NCI-H1417 treated with DMSO at 0.1 percent for 48 hours (cell line): ENCODE results near the gene MAPRE3.
A peak's percentile ranks its signal among the peaks of the same experiment; 100 is the strongest.

Source experiments
- DNase-seq: peaks from one replicate; lab custom pipeline; 2025; lab: John Stamatoyannopoulos, UW

Gene MAPRE3

DNA sequence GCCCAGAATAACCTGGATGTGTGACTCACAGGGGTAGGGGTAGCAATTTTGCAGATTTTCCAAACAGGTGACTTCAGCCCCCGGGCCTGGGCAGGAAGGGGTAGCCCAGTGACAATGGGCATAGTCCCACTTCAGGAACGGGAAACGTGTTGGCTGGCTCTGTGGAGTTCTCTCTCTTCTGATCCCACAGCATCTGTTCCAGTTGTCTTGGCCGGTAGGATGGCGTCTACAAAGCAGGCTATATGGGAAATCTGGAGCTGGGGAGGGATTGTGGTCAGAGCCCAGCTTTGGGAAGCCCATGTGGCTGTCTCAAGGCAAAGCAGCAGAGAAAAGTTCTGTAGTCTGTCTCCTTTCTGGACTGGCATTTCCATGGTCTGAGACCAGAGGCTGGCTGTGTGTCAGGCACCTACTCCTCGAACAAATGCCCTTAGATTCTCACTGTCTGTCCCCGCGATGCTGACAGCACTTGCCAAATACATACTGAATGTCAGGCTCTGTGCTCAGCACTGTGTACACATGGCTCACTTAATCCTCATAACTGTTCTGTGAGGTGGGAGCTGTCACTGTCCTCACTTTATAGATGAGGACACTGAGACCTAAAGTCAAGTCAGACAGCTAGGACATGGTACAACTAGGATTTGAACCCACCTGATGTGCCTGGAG is 44.5 kb downstream of the MAPRE3 start:
- no peak for DNase-seq

DNA sequence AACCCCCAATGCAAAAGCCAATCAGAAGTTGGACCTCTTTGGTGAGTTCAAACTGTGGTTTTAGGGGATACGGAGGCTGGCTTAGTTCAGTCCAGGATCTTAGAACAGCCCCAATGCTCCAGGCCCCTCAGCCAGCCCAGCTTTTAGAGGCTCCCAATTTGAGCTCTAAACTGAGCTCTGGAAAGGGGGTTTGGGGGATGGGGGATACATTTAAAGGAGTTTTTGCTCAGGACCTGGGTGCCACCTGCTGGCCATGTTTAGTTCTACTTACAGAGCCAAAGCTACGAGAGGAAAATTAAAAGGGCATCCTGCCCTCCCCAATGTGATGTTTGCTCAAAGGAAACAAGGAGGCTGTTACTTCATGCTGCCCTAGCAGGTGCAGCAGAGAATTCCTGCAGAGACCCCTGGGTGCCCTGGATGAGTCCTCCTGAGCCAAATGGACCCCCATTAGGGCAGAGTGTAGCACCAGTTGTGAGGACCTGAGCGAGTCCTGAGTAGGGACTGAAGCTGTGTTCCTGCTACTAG is 46.4 kb downstream of the MAPRE3 start:
- DNase-seq = peak; percentile 21

DNA sequence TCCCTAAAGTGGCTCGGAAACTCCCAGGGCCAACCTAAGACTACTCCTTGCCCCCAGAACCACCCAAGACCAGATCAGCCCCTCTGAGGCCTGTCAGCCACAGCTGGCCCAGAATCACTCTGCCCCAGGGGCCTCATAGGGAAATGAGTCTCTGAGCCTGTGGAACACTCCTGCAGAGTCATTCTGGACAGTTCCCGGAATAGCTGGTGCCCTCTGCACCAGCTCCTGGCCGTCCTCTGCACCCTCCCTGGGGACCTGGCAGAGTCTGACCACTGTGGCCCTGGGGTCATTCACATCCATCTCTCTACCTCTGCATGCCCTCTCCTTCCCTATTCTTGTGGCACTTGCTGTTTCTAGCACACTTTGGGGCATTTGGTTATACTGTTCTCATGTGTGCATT is 47.7 kb downstream of the MAPRE3 start:
- no peak for DNase-seq

DNA sequence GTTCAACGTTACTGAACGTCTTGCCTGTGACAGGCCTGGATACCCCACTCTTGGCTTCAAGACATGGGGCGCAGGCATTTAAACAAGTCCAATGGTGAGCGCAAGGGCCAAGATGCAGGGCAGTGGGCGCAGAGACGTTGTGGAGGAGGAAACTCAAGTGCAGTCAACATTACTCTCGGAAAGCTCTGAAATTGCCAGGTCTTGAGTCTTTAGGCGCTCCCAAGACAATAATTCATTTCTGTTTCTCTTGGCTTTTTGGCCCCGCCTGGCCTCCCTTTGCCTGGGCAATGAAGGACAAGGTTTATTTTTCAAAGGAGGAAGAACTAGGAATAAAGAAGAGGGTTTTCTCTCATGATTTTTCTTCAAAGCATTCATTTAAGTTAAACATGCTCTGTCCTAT is 49.0 kb downstream of the MAPRE3 start:
- DNase-seq = no peak

DNA sequence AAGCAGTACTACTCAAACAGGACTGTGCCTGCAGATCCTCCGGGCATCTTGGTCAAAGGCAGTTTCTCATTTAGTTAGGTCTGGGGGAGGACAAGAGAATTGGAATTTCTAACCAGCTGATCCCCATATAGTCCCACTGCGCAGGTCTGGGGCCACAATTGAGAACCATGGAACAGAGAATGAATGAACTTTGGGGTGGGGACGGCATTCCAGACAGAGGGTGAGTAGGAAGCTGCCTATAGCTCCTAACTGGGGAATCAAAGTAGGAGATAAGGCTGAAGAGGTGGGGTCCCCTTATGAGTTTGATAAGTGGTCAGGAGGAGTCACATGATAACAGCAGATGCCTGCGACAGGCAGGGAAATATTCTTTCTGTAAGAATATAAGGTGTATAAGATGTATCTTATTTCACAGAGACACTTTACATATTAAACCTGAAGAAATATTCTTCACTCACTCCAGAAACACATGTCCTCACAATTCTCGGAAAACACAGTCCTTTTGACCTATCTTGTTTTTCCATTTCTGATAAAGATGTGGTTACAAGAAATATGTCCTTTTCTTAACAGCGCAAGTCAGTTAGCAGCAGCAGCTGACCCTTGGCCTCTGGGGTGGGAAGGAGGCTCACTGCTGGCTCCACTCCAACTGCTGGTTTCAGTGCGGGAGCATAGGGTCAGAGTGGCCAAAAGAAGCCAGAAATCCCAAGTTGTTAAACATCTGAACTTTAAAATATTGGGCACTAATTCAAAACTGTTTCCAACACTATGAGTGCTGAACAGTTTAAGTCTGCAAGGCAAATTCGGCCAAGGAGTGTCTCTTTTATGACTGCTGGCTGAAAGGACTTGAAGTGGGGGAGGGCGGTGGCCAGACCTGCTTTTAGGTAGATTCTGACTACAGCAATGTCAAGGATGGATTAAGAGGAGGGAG is 49.8 kb downstream of the MAPRE3 start:
- DNase-seq = no peak

DNA sequence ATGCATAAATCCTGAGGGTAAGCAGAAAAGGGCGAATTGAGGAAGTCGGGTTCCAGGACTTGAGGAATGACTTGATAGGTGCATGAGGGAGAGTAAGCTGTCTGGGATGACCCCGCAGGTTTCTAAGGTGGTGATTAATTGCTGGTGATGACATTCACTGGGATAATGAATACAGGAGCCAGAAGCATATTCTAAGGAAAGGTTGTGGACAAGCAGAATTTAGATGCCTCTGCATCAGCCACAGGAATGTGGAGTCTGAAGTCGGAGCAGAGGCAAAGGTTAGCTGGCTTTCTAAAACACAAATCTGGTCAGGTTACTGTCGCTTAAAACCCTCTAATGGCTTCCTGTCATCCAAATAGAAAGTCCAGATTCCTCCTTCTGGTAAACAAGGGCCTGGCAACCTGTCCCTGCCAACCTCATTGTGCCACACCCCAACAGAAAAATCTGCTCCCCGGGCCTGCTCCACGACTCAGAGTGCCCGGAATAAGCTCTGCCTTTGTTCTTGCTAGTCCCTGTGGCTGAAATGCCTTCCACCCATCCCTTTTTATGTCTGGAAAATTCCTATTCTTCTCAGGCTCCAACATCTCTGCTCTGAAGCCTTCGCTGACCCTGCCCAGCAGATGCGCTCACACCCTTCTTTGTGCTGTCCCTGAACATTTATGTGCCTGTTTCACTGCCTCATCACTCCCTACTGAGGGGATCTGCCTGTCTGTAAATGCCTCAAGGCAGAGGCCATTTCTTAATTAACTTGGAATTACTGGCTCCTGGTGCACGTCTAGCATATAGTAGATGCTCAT is 51.0 kb downstream of the MAPRE3 start:
- DNase-seq = no peak

DNA sequence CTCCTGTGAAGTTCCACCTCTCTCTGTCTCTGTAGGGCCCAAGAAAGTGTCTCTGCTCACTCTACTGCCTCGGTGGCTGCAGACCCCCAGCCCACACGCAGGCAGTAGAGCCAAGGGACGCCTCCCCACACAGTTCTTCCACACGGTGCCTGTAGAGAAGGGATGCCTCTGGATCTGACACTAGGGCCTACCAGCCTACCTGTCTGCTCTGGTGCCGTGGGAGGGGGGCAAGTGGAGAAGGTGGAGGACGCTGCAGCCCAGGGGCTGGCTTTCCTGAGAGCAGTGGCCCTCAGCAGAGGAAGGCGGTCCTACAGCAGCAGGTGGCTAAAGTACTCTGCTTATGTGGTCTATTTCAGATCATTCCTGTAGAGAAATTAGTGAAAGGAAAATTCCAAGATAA is 53.3 kb downstream of the MAPRE3 start:
- DNase-seq = no peak

DNA sequence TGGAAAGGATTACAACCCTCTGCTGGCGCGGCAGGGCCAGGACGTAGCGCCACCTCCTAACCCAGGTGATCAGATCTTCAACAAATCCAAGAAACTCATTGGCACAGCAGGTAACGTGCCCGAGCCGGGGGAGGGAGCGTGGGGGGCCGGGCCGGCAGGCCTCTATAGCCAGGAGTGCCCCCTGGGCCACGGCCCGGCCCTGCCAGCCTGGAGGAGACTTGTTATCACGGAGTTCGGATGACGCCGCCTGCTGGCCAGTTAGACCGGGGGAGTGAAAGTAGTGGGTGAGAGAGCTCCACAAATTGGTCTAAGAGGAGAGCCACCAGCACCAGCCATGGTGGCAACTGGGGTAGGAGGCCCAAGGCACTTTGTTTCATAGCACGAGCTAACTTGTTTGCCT is 53.8 kb downstream of the MAPRE3 start:
- no peak for DNase-seq

DNA sequence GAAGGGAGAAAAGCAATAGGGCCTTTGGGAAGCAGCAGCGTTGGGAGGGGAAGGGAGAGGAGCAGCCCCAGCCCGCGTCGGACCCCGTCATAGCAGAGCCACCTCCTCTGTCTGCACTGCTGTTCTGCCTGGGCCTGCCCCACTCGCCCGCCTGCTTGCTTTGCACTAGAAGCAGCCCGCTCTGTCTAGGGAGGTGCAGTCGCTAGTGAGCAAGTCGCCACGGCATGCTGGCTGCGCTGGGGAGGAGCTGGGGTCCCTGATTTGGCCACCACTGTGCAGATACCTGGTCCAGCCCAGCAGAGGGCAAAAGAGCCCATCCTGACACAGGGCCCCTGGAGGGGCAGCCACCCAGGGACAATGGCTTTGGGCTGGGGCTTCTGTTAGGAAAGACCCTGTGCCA is 54.4 kb downstream of the MAPRE3 start:
- DNase-seq = no peak

DNA sequence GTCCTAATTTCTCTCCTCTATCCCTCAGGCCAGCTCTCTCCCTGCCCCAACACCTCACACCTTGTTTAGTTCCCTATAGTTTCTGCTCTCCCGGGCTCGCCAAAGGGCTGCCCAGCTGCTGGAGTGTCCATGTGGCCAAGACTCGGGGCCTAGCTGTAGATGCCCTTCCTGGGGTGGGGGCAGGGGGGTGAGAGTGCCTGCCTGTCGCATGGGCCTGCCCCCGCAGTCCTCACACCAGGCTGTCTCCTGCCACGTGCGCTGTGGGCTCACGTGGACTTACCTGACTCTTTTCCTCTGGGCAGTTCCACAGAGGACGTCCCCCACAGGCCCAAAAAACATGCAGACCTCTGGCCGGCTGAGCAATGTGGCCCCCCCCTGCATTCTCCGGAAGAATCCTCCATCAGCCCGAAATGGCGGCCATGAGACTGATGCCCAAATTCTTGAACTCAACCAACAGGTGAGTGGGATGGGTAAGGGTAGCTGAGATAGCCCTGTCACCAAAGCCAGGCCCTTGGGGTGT is 54.9 kb downstream of the MAPRE3 start:
- no peak for DNase-seq

DNA sequence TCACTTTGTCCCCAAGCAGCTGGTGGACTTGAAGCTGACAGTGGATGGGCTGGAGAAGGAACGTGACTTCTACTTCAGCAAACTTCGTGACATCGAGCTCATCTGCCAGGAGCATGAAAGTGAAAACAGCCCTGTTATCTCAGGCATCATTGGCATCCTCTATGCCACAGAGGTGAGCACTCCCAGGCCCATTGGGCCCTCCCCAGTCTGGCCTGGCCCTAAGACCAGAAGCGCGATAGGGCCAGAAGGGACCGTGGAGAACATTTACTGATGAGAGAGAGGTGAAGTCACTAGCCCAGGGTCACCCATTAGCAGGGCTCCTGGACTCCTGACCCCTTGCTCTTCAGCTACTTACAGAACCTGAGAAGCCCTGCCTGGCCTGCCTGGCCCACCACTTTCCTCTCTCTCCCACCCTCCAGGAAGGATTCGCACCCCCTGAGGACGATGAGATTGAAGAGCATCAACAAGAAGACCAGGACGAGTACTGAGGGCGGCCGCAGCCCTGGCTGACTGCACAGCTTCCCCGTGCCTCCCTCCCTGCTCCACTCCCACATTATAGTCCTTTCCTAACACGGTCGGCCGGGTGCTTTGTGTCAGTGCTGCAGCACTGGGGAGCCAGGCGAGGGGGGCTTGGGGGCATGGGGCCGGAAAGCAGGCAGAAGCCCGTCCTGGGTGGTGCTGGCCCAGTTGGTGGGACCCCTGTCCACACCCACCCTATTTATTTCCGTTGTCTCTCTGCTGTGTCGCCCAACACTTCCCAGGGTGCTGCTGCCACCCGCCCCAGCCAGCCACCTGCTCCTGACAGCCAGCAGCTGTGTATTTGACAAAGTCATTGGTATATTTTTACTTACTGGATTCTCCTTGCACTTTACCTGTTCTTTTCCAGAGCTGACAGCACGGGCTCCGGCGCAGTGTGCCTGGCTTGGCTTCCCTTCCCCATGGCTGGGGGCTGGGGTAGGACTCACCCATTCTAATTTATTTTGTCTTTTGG is 55.7 kb downstream of the MAPRE3 start:
- no peak for DNase-seq

DNA sequence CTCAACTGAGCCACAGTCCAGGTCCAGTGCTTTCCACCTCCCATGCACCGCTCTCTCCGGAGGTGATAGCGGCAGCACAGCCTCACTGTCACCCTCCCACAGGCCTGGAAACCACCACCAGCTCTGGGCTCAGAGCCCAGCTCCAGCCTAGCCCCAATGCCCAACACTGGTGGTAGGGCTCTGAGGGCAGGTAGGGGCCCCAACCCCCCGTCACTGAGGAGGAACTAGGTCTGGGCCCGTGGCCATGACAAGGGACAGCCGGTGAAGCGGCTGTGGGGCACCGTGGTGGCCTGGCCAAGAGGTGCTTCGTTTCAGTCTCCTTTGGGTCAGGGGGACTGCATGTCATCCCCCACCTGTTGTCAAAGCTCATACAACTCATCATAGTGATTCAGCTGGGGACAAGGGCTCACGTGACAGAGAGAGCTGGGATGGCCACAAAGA is 56.8 kb downstream of the MAPRE3 start:
- no peak for DNase-seq

DNA sequence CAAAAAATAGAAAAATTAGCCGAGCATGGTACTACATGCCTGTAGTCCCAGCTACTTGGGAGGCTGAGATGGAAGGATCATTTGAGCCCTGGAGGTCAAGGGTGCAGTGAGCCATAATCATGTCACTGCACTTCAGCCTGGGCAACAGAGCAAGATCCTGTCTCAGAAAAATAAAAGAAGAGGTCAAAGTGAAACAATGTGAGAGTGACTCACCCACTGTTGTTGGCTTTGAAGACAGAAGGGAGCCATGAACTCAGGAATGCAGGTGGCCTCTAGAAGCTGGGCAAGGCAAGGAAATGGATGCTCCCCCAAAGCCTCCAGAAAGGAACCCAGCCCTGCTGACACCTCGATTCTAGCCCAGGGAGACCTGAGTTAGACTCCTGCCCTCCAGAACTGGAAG is 58.6 kb downstream of the MAPRE3 start:
- DNase-seq = no peak

DNA sequence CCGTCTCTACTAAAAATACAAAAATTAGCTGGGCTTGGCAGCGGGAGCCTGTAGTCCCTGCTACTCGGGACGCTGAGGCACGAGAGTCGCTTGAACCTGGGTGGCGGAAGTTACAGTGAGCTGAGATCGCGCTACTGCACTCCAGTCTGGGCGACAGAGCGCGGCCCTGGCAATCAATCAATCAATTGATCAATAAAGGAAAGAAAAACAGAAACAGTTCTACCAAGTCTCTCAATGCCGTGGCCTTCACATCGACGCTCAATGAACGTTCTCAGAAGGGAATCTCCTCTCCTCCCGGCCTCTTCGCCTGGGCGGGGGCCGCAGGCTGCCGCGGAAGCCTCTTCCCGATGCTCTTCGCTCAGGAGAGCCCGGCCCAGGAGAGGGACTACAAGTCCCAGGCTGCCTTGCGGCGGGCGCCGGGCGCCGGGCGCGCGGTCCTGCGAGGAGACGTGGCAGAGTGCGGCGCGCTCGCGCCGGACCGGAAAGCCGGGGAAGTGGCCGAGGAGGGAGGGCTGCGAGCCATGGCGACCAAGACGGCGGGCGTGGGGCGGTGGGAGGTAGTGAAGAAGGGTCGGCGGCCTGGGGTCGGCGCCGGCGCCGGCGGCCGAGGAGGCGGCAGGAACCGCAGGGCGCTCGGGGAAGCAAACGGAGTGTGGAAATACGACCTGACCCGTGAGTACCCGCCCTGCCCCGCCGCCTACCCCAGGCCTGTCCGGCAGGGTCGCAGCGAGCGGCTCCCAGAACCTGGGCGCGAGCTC is 62.2 kb downstream of the MAPRE3 start, which contains the start of gene TMEM214:
Gene TMEM214 (plus strand): TSS at position 471 of the 758 bp plus-strand sequence. CDS start 51 bp downstream, at position 522.
- no peak for DNase-seq

DNA sequence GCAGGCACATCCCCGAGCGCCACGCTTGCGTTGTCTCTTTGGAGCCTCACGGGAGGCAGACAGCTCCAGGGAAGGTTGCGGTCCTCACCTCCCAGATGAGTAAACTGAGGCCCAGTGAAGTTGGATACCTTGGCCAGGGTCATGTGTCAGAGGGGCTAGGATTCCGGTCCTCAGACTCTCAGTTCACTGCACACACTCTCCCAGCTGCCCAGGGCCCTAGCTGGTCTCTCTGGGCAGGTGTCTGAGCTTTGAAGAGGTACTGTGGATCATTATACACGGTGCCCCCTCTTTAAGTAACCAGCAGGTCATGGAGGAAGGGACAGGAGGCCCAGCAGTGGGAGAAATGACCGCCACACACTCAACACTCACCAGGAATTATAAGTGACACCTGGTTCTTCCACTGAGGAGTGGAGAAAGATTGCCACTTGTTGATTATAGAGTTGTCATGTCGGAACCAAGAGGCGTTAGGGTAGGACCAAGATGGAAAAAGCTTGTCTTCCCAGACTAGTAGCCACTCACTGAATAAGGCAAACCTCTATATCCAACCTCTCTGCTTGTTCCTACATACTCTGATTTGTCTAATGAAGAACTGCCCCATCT is 62.9 kb downstream of the MAPRE3 start:
- DNase-seq = no peak

DNA sequence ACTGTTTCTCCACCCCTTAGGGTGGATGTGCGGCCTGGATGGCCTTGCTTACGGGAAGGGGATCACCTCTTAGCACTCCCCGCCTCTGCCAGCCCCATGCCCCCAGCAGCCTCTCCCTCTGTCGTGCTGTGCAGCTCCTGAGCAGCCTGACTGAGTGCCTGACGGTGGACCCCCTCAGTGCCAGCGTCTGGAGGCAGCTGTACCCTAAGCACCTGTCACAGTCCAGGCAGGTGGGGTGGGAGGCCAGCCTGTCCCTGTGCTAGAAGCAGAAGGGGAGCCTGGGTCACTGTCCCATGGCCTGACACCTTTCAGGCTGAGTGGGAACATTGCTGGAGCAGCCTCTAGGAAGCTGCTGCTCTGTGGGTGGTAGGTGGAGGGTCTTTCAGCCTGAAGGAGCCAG is 67.6 kb downstream of the MAPRE3 start:
- DNase-seq = no peak

DNA sequence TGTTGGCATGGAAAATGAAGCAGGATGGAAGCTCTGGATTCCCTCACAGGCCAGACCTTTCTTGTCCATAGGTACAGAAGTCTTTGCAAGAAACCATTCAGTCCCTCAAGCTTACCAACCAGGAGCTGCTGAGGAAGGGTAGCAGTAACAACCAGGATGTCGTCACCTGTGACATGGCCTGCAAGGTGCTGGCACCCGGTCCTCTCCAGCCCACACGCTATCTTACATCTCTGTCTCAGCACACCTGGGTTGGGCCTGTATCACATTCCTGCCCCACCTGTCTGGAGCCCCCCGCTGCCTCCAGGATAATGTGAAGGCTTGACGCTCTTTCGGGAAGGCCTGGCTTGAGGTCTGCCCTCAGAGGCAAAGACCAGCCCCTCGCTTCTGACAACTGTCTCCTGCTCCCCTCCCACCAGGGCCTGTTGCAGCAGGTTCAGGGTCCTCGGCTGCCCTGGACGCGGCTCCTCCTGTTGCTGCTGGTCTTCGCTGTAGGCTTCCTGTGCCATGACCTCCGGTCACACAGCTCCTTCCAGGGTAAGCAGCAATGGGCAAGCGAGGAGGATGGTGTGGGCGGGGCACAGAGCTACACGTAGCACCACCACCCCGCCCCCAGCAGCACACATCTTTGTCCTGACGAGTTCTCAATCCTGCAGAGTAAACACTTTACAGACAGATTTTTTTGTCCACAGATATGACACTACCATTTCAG is 68.3 kb downstream of the MAPRE3 start:
- DNase-seq = no peak

DNA sequence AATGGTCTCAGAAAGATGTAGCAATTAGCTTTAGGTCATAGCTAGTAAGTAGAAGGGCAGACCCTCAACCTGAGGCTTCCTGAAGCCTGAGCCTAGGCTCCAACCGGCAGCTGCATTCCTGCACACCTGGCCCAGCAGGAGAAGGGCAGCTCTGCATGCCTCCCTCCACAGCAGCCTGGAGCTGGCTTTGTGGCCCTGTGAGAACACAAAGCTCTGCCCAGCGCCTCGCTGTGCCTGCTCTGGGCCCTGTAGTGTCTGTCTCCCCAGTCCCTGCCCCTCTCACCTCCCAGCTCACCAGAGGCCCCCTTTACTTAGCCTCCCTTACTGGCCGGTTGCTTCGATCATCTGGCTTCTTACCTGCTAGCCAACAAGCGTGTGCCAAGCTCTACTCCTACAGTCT is 69.0 kb downstream of the MAPRE3 start:
- no peak for DNase-seq

DNA sequence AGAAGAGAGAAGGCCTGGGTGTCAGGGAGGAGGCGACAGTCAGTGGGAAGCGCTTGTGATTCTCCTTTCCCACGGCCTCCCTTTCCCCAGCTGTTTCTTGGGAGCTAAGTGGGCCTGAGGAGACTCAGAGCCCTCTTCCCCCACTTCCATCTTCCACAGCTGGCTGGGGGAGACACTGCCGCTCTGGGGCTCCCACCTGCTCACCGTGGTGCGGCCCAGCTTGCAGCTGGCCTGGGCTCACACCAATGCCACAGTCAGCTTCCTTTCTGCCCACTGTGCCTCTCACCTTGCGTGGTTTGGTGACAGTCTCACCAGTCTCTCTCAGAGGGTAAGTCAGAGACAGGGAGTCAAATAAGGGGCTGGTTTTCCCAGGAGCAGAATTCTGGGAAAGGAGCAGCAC is 69.4 kb downstream of the MAPRE3 start:
- no peak for DNase-seq
